Omental fat pad (tissue), 4 donors: ENCODE data around the gene NPB. TPM values are rescaled to one million over a fixed set of nuclear protein-coding genes. Genes with fewer than 3 reads are reported as not detected.

Experiments used
- ATAC-seq: fragments of 150-250 bp; one replicate; pipeline ENCODE4 v1.9.1; 2016; ENCODE audit warnings: mild to moderate bottlenecking, moderate library complexity; ENCODE audit not compliant: low FRiP score
- DNase-seq: peaks from one replicate; pipeline ENCODE4 v3.0.0-alpha.2; 2019; ENCODE audit warnings: low spot score
- CTCF ChIP-seq, 3 donors: fragments of 450-650 bp; IDR thresholded peaks; one replicate each; pipeline ENCODE4 v1.5.1; 2016 to 2017; ENCODE audit warnings: antibody characterized with exemption in 3 of 3, mild to moderate bottlenecking in 3 of 3, moderate library complexity in 2 of 3
- total RNA-seq, 4 donors: library from RNA; depleted of rRNA; stranded (reverse); fragments of >200 nt; gene quantifications; one replicate each; pipeline ENCODE4 v1.1.0, GENCODE V29; 2016

Gene NPB
- total RNA-seq, 4 donors from 2014 or later, result 1.4 TPM; not detected in 3

- no peak for TF ChIP-seq CTCF (IDR thresholded peaks at IDR 0.05)
- no peak for ATAC-seq
- DNase-seq, result no peak
These were observed 28.4 kb downstream of the NPB start for GRCh38 chr17:81930142-81931125.

DNA sequence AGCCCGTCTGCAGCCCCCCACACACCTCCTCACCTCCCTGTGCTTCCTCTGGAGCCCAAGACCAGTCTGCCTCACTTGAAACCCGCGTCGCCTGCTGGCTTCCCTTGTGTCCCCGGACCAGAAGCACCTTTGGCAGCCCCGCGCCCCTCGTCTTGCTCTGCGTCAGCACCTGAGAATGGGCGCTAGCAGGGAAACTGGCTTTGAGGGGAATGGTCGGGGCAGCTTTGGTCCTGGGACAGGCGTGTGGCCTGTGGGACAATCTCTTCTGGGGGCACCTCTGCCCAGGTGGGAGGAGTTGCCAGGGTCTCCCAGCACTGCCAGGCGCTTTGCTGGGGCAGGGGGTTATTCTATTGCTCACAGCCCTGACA is 29.1 kb downstream of the NPB start:
- ATAC-seq (no peak), DNase-seq (no peak)
- no peak for TF ChIP-seq CTCF (IDR thresholded peaks at IDR 0.05)

- DNase-seq, result no peak
- ATAC-seq, result no peak
- no peak for TF ChIP-seq CTCF (IDR thresholded peaks at IDR 0.05)
These were observed 29.7 kb downstream of the NPB start for GRCh38 chr17:81931557-81932332.

- no peak for TF ChIP-seq CTCF (IDR thresholded peaks at IDR 0.05)
- ATAC-seq (no peak), DNase-seq (no peak)
These were observed 30.4 kb downstream of the NPB start for GRCh38 chr17:81932333-81932983.

DNA sequence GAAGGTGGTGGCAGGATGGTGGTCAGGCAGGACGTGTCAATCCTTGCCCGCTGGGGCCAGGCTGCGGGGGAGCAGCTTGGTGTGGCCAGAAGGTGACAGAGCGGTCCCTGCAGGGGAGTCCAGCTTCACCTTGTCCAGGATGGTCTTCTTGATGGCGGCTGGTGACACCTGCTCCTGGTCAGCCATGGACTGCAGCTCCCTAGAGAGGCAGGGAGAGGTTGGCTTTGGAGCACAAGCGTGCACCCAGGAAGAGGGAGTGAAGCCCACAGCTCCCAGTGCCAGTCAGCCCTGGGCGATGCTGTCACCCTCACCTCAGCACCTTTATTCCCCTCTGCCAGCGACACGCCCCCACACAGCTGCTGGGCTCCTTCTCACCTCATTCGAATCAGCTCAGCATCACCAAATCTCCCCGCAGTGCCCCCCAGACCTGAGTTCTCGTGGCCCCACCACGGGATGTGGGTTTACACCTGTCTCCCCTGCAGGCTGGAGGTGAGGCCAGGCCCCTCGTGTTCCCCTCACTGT is 31.2 kb downstream of the NPB start:
- DNase-seq (no peak), ATAC-seq (no peak)
- no peak for TF ChIP-seq CTCF (IDR thresholded peaks at IDR 0.05)

DNA sequence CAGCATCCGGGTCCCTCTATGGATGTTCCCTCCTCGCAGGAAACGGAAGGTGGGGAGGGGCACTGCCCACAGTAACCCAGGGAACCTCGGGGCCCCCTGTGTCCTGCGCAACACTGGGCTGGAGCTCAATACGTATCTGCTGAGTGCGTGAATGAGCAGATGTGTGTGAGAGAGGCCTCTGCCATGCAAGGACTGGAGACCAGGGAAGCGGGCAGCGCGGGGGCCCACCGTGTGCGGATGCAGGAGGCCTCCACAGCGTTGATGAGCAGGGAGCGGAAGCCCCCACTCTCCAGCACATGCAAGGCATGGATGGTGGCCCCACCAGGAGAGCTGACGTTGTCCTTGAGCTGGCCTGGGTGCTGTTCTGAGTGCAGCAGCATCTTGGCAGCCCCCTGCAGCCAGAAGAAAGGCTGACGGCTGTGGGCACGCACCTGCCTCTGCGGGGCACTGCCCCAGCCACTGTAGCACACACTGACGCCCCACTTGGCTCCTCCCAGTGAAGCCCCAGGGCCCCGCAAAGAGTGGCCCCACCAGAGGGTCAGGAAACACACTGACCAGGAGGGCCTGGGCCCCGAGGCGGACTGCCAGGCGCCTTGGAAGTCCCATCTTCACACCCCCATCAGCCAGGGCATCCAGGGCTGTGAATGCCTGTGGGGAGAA is 32.2 kb downstream of the NPB start:
- TF ChIP-seq CTCF (IDR thresholded peaks at IDR 0.05), result no peak
- no peak for DNase-seq

More for the DNA sequence above, 32.2 kb downstream of the NPB start:
- no peak for ATAC-seq
